GM12875 (cell line): ENCODE results near the gene TRIM75.
"Not testable (repeated sequence)": the region's sequence is repeated elsewhere in the genome, so short reads cannot be mapped to it uniquely, and the experiment has no call there.

ENCODE experiments used
- H3K4me3 ChIP-seq: one replicate; pipeline ENCODE4 v1.5.1; 2011; ENCODE audit warnings: low read depth, low read length, control low read depth
- CTCF ChIP-seq: IDR thresholded peaks from 2 replicates; pipeline ENCODE4 v1.5.1; 2011; ENCODE audit warnings: low read depth, mild to moderate bottlenecking, control low read depth, inconsistent platforms, low read length, moderate library complexity, borderline replicate concordance; ENCODE audit not compliant: insufficient read depth

The TRIM75 gene

DNA sequence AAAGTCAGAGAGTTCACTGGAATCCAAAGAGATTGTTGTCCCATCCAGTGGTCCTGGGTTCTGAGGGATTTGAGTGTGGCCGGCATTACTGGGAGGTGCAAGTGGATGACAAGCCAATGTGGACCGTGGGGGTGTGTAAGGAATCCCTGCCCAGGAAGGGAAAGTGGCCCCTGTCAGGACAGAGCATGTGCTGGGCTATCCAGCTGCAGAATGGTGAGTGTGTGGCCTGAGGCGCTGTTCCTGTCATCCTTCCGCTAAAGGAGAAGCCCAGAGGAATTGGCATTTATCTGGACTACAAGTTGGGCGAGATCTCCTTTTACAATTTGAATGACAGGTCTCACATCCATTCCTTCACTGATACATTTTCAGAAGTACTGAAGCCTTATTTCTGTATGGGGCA, 42.3 kb upstream of the TRIM75 start:
- no peak overlapping the region for H3K4me3 ChIP-seq
- TF ChIP-seq CTCF, result no peak

- no peak overlapping the region for H3K4me3 ChIP-seq
- TF ChIP-seq CTCF, result no peak
Measured at GRCh38 chr4:165013691-165014090, 40.0 kb upstream of the TRIM75 start.

- H3K4me3 ChIP-seq, result no peak overlapping the region
- TF ChIP-seq CTCF, result peak; percentile 22; the same call in 1 of the 2 replicates
Measured at GRCh38 chr4:165016971-165017370, 36.7 kb upstream of the TRIM75 start.

DNA sequence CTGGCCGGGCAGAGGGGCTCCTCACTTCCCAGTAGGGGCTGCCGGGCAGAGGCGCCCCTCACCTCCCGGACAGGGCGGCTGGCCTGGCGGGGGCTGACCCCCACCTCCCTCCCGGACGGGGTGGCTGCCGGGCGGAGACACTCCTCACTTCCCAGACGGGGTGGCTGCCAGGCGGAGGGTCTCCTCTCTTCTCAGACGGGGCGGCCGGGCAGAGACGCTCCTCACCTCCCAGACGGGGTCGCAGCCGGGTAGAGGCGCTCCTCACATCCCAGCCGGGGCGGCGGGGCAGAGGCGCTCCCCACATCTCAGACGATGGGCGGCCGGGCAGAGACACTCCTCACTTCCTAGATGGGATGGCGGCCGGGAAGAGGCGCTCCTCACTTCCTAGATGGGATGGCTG, 33.7 kb upstream of the TRIM75 start:
- H3K4me3 ChIP-seq, result not testable (repeated sequence)

DNA sequence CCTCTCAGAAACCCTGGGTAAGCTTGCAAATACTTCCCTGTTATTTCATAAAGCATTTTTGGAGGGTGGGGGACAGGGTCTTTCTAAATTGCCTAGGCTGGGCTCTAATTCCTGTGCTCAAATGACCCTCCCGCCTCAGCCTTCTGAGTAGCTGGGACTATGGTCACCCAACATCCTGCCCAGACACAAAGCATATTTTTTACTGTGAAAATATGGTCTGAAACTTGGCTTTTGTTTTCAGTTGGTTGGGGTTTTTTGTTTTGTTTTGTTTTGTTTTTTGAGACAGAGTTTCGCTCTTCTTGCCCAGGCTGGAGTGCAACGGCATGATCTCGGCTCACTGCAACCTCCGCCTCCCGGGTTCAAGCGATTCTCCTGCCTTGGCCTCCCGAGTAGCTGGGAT, 27.9 kb upstream of the TRIM75 start:
- not testable (repeated sequence) for H3K4me3 ChIP-seq

- no peak for TF ChIP-seq CTCF
- no peak overlapping the region for H3K4me3 ChIP-seq
Measured at GRCh38 chr4:165027762-165028402, 25.8 kb upstream of the TRIM75 start.

- no peak within 1 kb of the TSS for H3K4me3 ChIP-seq
- no peak for TF ChIP-seq CTCF
Measured at GRCh38 chr4:165031436-165032211, 22.0 kb upstream of the TRIM75 start, which contains the start of gene TRIM60. TRIM60 (plus strand) TSS chr4:165031999; CDS start chr4:165040073, 8,074 bp downstream.

DNA sequence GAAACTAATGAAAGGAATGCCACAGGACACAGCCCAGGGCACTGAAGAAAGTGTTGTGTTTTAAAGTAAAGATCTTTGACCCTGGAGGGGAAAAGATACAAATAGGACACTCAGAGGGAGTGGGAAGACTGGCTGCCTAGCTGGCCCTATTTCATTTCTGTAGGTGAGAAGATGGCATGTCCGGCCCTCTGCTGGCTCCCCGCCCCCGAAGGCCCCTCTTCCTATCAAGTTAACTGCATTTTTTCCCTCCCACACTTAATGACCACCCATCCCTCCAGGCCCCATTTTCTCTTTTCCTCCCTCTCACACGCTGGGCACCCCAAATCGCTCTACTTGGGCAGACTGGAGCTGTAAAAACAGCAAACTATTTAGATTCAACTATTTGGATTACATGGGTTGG, 5.5 kb upstream of the TRIM75 start:
- H3K4me3 ChIP-seq, result no peak overlapping the region
- TF ChIP-seq CTCF, result no peak
